ENCODE data around the gene POLD2.
A peak's percentile ranks its signal among the peaks of the same experiment; 100 is the strongest.

The POLD2 gene

DNA sequence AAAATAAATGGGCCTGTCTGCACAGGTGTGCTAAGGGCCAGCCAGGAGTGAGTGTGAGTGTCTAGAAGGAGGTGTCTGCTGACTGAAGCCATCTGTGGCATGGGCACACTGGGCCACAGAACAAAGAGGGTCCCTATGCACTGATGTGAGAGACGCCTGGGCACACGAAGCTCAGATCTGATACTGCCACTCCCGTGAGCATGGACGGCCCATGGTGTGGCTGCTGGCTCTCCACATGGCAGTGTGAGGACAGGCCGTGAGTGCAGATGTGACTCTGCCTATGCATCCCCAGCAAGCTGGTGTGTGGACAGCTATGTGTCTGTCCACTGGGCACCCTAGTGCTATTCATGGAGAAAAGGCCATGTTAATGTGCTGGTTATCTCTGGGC is 30.6 kb upstream of the POLD2 start:
- FAIRE-seq (no peak), DNase-seq (ENCODE audit: extremely low spot score, insufficient read length, low read depth) (no peak)

- DNase-seq (ENCODE audit: extremely low spot score, insufficient read length, low read depth): no peak
- FAIRE-seq: no peak
Observed at GRCh38 chr7:44152971-44153947, 29.9 kb upstream of the POLD2 start.

DNA sequence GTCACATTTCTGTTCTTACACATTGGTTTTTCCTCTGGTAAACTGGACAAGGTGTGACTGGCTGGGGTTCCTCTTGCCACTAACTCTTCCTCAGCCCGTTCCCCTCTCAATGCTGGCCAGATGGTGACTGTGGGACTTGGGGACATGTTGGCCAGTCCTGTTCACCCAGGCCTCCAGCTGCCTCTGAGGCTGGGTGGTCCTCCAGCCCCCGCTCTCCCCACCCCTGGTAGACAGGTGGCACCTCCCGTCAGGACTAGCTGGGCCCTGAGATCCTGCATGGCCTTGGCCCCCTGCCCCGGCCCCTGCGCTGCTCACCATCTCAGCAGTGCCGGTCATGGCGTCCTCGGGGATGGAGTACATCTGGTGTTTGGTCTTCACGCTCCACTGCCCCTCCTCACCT is 28.6 kb upstream of the POLD2 start:
- DNase-seq (ENCODE audit: extremely low spot score, insufficient read length, low read depth): no peak
- FAIRE-seq: no peak

DNA sequence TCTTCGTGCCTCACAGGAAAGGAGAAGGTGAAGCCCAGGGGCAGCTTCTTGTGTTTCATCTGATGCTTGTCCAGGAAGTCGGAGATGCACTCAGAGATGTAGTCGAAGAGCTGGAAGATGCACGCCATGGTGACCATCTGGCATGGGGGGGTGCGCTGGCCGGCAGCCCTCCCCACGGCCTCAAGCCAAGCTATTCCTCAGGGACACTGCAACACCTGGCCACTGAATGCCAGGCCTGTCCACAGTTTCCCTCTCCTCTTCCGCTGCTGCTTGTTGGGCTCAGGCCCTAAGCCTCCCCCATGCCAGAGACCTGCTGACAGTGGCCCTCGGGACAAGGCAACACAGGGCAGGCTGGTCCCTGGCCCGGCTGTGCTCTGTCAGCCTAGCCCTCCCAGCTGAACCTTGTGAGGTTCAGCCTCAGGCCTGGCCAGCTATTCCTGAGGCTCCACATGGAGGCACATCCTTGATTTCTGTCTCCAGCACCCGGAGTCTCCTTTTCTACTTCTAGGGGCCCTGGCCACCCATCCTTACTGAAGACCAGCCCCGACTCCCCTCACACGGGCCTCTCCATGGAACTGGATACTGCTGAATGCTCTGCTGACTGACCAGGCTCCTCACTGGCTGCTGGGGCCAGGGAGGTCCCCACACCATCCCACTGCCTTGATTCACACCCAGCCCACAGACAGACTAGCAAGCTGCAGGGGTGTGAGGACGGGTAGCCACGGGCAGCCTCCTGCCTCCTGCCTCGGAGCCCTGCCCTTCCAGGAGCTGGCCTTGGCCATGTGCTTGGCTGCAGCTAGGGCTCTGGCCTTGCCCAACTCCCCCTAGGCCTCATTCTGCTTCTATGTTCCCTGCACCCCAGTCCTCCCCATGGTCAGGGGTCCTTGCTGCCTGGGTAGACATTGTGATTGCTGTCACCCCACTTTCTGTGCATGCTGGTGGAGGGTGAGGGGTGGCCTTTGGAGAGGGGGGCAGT is 27.9 kb upstream of the POLD2 start:
- DNase-seq (ENCODE audit: extremely low spot score, insufficient read length, low read depth): no peak
- FAIRE-seq: no peak

GRCh38 chr7:44150466-44150832 is 27.1 kb upstream of the POLD2 start:
- no peak for FAIRE-seq
- no peak for DNase-seq (ENCODE audit: extremely low spot score, insufficient read length, low read depth)

DNA sequence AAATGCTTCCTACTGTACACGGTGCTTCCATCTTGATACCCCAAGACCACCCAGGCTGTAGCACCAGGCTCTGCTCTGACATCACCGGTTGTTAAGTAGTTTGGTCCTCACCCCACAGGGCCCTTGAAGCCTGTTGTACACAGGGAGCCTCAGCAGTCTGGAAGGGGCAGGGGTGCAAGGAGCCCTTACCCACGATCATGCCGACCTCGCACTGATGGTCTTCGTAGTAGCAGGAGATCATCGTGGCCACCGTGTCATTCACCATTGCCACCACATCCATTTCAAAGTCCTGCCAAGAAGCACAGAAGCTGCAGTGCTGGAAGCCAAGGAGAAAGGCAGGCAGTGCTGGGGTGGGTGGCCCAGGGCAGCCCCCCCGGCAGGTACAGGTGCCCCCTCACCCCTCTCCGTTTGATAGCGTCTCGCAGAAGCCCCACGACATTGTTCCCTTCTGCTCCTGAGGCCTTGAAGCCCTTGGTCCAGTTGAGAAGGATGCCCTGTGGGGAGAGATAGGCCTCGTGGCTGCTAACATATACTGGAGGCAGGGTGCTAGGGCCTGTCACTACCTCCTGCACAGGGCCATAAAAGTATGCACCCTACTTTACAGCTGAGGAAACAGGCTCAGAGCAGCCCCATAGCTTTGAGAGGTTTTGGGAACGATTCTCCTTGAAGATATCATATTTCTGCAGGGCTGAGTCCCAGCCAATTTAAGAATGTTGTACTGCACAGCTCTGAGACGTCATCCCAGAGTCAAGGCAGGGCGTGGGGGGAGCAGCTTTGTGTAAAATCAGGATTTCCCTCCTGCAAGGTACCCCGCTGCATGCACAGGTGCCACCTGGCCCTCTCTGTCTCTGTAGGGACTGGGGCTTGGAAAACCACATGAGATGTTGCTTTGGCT is 26.5 kb upstream of the POLD2 start:
- DNase-seq (ENCODE audit: extremely low spot score, insufficient read length, low read depth): no peak
- FAIRE-seq: no peak

- no peak for FAIRE-seq
- DNase-seq (ENCODE audit: extremely low spot score, insufficient read length, low read depth): no peak
Observed at GRCh38 chr7:44148961-44149536, 25.7 kb upstream of the POLD2 start.

- no peak for DNase-seq (ENCODE audit: extremely low spot score, insufficient read length, low read depth)
- no peak for FAIRE-seq
Observed at GRCh38 chr7:44148166-44148565, 24.8 kb upstream of the POLD2 start.

- no peak for DNase-seq (ENCODE audit: extremely low spot score, insufficient read length, low read depth)
- no peak for FAIRE-seq
Observed at GRCh38 chr7:44147026-44147991, 24.0 kb upstream of the POLD2 start.

DNA sequence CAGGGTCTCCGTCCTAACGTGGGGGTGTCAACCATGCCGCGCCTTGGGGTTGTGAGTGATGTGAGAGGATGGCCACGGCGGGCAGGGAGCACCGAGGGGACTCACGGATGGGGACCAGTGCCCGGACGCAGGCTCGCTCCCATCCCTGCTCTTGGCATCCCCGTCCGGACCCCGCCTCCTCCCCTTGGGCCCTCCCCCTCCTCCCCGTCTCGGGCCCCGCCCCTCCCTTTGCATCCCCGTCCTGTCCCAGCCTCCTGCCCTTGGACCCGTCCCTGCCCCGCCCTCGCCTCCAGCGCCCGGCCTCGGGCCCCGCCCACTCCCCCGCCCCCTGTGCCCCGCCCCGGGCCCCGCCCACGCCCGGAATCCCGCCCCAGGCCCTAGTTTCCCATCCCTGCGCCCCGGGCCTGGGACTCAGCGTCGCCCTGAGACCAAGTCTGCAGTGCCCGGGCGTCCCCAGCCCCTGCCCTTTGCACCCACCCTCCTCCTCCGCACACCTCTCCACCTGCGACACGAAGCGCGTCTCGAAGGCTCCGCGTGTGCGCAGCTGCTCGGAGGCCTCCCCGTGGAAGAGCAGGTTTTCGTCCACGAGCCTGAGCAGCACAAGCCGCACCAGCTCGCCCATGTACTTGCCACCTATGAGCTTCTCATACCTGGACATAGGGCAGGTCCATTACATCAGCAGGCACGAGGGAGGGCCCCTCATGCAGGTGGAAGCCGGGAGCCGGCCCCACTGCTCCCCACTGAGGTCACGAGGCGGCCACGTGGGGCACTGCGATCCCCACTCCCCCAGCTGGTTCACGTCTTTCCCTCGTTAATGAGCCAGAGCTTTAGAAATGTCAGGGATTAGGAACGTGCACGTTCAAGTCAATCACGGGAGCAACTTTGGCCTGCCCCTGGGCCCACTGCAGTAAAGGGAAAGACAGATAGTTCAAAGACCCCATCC is 22.9 kb upstream of the POLD2 start:
- FAIRE-seq (peak; percentile 48), DNase-seq (ENCODE audit: extremely low spot score, insufficient read length, low read depth) (peak; percentile 63)

GRCh38 chr7:44145479-44145968 is 22.2 kb upstream of the POLD2 start:
- FAIRE-seq: no peak

DNA sequence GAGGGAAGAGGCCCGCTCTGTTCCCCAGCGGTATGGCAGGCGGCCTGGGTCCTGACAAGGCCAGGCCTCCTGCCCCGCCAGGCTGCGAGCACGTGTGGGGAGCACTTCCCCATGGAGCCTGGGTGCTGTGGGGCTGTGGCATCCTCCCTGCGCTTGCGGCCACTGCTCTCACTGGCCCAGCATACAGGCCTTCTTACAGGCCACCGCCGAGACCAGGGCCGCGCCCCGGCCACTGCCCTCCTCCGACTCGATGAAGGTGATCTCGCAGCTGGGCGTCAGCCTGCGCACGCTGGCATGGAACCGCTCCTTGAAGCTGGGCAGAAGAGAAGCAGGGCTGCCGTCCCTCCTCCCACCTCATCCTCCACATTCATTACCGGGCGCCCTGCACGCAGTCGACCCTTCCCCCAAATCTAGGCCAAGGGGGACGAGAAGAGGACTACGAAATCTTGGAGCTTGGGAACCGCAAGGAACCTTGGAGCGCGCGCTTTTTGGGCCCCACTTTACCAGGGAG is 21.7 kb upstream of the POLD2 start:
- no peak for DNase-seq (ENCODE audit: extremely low spot score, insufficient read length, low read depth)
- FAIRE-seq: no peak

More at GRCh38 chr7:44145479-44145968, 22.2 kb upstream of the POLD2 start:
- no peak for DNase-seq (ENCODE audit: extremely low spot score, insufficient read length, low read depth)

DNA sequence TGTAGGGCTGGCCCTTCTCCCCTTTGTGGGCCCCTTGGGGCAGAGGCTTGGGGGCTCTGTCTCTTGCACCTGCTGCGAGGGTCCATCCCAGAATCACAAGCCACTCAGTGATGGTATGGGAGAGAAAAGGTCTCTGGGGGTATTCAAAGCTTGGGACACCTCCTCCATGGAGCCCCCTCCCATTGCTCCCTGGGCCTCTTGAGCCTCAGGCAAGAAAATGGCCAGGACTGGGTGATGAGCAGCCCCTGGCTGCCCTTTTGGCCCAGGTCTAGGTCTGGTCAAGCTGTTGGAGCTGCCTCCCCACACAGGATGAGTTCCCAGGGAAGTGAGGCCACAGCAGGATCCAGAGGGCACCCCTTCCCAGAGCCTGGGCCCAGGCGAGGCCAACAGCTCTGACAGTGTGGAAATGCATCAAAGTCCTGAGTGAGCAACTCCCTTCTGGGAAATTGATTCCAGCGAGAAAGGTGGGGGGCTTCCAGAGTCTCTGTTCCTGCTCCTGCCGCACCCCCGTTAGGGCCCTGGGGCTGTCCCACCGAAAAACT is 21.1 kb upstream of the POLD2 start:
- DNase-seq (ENCODE audit: extremely low spot score, insufficient read length, low read depth) (no peak), FAIRE-seq (no peak)

DNA sequence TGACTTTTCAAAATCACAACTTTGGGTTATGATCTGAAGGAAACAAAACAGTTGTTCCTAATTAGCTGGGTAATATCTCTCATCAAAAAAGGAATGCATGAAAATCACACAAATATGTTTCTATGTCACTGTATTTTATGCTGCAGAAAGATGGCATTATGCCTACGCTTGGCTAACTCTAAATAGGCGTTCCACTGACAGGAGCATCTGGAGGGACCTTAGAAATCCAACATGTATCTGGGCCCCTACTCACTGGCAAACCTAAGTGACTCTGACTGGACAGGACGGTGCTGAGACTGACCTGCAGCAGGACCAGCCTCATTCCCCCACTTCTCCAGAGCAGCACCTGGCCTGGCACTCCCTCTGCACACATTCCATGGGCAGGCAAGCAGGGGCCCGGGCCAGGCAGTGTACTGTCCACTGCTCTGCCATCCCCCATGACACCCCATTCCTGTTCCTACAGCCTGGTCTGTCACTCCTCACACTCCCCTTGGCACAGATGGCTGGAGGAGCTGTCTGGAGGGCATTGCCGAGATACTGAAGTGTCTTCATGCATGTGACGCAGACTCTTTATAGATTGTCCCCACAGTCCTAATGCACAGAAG is 20.4 kb upstream of the POLD2 start:
- FAIRE-seq: no peak
- no peak for DNase-seq (ENCODE audit: extremely low spot score, insufficient read length, low read depth)

DNA sequence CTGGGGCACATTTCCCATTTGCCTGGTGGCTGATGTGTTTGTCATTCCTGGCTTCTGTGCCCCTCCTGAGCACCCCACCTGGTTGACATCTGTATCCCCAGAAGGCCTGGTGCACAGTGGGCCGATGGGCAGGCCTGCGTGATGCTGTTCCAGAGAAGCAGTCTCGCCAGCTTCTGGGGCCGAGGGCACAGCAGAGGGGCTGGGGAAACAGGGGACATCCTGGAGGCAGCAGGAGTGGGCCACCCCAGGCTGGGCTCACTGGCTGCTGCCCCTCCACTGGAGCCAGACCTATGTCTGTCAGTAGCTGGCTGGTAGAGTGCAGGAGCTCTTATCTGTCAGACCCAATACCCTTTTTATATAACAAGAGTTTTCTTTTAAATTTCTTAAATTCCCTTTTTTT is 18.7 kb upstream of the POLD2 start:
- DNase-seq (ENCODE audit: extremely low spot score, insufficient read length, low read depth) (no peak), FAIRE-seq (no peak)

DNA sequence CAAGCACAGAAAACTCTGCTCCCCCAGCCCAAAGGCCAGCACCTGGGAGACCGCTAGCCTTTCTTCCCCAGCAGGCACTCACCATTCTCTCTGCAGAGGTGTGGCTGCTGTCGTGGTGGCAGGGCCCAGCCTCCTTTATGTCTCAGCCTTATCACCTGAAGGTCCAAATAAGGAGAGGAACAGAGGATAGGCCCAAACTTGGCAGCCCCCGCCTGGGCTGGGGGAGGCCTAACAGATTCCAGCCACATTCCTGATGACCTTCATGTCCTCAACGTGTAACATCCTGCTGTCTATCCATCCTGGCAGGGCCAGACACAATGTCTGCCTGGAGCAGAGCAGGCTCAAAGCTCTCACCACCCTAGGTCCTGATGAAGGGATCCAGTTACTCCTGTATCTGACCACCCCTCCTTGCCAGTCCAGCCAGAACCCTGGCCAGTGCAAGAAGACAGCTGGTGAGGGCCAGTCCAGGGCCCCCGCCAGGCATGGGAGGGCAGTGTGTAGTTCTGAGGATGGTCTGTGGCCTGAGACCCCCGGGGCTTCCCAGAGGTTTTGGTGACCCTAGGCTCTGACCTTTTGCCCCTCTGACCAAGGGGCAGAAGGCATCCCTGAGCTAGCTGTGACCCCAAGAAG is 18.0 kb upstream of the POLD2 start, which contains the start of gene MYL7:
TSS of gene MYL7 (minus strand) at position 112 of the 630 bp plus-strand sequence. CDS start at position 85, 27 bp downstream.
- DNase-seq (ENCODE audit: extremely low spot score, insufficient read length, low read depth) (no peak), FAIRE-seq (no peak)
